Stimulated activated CD8-positive, alpha-beta memory T cell treated with anti-CD3 and anti-CD28 coated beads, Interleukin-4, amount 100 ng/mL, for 4 hours (primary cell): Measurements from ENCODE around the gene TMPRSS13.
"Not testable (repeated sequence)": the region's sequence is repeated elsewhere in the genome, so short reads cannot be mapped to it uniquely, and the experiment has no call there.

Source experiments
- DNase-seq, 2 donors: peaks; one replicate each; pipeline ENCODE4 v3.0.0-alpha.2; 2020; ENCODE audit warnings: low read depth in 2 of 2, low spot score in 1 of 2

Gene TMPRSS13

GRCh38 chr11:117874253-117874909 lies 54.8 kb downstream of the TMPRSS13 start:
- no peak for DNase-seq

- DNase-seq, result no peak
Observed at GRCh38 chr11:117873828-117874125, 55.4 kb downstream of the TMPRSS13 start.

DNA sequence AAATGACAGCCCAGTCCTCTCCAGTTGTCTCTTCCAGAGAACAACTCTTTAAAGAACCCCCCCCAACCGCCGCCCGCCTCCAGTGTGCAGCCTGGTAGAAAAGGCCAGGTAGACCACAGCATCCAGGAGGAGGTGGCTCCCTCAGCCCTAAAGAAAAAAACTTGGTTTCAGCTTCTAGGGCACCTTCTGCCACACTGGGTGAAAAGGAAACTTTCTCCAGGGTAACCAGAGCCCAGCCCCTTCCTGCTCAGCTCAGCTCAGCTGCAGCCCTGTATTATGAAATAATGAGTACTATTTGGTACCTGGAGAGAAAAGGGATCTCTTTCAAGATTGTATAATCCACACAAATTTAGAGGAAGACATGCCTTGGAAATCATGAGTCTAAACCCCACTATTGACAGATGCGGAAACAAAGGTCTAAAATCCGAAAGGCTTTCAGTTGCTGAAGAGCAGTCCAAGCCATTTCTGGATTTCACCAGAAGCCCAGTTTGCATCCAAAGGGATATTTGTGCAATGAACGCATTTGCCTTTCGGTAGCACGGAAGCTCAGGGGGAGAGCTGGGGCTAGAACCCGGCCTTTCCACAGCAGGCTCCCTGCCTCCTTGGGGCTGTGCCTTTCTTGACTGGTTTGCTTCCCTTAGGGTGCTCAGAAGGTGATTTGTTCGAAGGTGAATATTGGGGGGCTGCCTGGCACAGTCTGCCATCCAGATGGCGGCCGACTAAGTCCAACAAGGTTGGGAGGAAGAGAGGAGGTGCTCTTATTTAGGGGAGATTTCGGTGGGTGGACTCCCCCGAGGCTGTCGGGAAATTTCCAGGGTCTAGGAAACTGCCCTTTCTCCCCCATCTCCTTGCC lies 56.0 kb downstream of the TMPRSS13 start:
- no peak for DNase-seq

GRCh38 chr11:117872420-117872961 lies 56.7 kb downstream of the TMPRSS13 start:
- DNase-seq, result no peak

- no peak for DNase-seq
Observed at GRCh38 chr11:117871784-117872183, 57.4 kb downstream of the TMPRSS13 start.

GRCh38 chr11:117871160-117871559 lies 58.0 kb downstream of the TMPRSS13 start:
- DNase-seq, result no peak

DNA sequence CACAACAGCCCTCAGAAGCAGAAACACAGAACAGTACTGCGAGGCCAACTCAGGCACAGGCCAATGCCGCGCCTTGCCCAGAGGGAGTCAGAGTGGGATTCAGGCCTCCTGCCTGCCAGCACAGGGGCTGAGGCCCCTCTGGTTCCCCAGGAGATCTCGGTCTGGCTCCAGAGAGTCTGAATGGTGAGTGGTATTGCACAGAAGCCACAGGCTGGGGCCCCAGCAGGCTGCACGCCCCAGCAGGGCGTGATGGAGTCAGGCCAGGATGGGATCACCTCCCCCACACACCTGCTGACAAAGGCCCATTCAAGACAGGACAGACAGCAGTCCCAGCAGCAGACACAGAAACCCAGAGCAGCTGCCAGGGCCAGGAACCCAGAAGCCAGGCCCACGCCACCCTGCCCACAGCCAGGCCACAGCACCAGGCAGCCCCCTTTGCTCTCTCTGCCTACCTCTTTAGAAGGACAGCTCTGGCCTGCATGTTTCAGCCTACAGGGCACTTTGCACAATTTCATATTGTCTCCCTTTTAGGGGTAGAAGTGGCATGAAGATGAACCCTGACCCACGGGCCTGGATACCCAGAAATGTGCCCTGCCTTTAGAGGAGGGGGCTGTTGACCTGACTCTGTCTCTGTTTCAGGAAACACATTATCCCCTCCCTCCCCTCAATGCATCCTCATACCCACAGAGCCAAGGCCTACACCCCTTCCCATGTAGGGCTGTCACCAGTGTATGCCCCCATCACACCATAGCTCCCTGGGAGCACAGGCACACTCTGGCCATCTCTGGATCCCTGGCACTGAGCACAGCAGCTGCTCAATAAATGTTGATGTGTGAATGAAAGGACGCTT lies 58.9 kb downstream of the TMPRSS13 start:
- no peak for DNase-seq

DNA sequence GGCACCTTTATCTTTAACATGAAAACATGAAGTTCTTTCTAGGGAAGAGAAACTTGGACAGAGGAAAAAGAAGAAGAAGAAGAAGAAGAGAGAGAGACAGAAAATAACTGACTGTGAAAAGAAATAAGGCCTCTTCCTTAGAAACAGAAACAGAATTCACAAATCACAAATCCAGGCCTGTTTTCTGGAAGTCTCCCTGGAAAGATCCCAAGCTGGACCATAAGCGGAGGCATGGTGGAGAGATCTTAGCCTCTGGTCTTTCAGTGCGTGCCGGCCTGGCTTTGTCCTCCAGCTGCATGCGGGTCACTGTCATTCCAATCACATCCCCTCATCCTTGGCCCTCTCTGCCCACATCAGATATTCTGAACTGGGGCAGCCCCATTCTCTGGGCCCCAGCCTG lies 59.6 kb downstream of the TMPRSS13 start:
- no peak for DNase-seq

DNA sequence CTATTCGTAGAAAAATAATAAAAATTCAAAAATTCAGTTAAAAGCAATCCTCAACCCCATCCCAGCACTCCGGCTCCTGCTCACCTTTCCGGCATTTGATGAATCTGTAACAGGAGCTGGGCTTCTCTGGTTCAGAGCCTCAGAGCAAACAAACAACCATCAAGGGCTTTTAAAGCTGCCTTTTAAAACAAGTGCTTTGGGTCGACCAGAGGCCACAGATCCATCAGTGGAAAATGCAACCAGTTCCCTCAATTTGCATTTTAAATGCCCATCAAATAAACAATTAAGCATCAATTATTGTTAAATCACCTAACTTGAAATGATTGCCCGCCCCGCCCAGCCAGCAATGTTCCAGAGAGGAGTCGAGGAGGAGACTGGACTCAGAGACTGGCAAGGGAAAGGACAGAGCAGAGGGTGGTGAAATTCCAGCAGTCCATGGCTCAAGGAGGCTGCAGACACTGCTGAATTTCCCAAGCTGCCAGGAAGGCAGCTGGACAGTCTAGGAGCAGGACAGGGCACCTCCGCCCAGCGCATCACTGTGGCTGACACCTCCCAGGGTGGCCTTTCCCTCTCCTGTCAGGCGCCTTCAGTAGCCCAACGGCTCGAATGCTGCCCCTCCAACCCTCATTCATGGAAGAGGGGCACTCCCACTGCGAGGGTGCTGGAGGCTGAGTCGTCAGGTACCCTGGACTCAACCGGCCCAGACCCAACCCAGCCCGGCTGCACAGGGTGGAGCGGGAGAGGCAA lies 60.2 kb downstream of the TMPRSS13 start:
- DNase-seq, result no peak

GRCh38 chr11:117868088-117868487 lies 61.1 kb downstream of the TMPRSS13 start:
- DNase-seq, result no peak

- no peak for DNase-seq
Observed at GRCh38 chr11:117866526-117866925, 62.7 kb downstream of the TMPRSS13 start.

GRCh38 chr11:117865546-117865945 lies 63.7 kb downstream of the TMPRSS13 start:
- not testable (repeated sequence) for DNase-seq

GRCh38 chr11:117863383-117863782 lies 65.8 kb downstream of the TMPRSS13 start:
- no peak for DNase-seq

DNA sequence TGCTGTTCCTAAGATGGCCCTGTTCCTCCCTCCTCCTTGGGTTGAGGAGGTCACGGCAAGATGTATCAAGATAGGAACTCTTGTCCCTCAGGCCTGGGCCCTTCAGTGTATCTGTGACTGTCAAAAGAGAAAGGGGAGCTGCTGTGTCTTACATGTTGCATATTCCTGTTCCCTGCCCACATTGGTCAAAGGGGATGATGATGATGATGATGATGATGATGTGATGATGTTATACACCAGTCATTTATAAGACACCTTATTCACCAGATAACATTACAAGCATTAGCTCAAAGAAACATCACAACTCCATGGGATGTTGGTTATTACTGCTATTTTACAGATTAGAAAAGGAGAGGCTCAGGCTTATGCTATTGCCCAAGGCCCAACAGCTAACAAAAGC lies 66.4 kb downstream of the TMPRSS13 start:
- no peak for DNase-seq

DNA sequence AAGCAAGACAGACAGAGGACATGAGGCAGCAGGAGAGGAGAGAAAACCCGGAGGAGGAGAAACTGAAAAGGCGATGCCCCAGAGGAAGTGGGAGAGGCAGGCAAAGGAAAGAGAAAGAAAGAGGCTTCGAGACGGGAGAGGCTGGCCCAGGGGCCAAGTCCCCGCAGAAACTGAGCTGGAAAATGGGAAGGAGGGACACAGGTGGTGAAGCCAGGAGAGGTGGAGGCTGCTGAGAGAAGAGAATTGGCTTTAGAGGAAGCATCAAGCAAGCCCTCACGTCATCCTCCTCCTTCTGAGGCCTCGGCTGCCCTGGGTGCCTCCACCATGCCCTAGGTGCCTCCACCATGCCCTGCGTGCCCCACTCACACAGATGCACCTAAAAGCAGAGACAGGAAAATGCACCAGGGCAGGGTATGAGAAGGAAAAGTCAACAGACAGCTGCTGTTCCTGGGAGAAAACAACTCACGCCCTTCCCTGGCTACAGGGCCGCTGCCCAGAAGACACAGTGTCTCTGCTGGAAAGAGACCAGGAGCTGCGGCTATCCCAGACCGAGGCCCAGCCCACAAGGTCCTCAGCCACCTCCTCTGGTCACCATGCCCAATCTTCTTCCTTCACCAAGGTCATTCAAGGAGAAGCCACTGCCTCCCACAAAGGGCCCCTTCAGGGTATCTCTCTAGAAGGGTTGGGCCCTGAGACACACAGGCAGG lies 67.0 kb downstream of the TMPRSS13 start:
- DNase-seq, result no peak

GRCh38 chr11:117861151-117862018 lies 67.8 kb downstream of the TMPRSS13 start:
- no peak for DNase-seq

GRCh38 chr11:117860139-117860538 lies 69.1 kb downstream of the TMPRSS13 start:
- DNase-seq, result no peak

DNA sequence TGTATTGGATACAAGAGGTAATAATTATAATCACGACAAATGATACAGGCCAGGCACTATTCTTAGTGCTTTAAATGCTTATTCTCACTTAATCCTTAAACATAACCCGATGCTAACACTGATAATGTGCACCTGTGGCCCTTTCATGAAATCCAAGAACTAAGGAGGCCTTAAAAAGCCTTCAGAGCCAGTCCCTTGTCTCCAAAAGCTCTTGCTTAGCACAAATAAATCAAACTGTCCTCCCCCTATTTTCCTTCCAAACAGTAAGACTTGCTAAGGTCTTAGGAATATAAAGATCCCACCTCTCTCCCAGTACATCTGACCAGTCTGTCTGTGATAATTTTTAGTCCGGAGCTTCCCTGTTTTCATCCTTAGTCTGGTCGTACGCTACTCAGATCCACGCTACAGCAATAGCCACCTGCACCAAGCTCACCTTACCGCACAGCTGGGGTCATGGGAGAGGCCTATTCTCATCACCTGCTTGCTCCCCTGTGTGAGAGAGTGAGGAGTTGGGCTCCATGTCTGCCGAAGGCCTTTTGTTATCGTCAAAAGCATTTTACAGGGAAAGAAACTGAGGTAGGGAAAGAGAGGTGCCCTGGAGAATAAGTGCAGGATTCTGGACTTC lies 69.6 kb downstream of the TMPRSS13 start:
- no peak for DNase-seq

GRCh38 chr11:117859061-117859460 lies 70.1 kb downstream of the TMPRSS13 start:
- no peak for DNase-seq
